Kidney epithelial cell (primary cell): Measurements from ENCODE around the gene CHMP2B. TPM values are rescaled to one million over a fixed set of nuclear protein-coding genes. Genes with fewer than 3 reads are reported as not detected.

Experiments used
- DNase-seq: peaks from one replicate; pipeline ENCODE4 v3.0.0-alpha.2; 2010; ENCODE audit warnings: low read depth
- H3K27me3 ChIP-seq: 2 replicates; pipeline ENCODE4 v1.6.0; 2011; ENCODE audit warnings: low read length; ENCODE audit not compliant: control insufficient read depth, insufficient read depth
- H3K36me3 ChIP-seq: 2 replicates; pipeline ENCODE4 v1.5.1; 2011; ENCODE audit warnings: low read length; ENCODE audit not compliant: control insufficient read depth, insufficient read depth
- H3K4me3 ChIP-seq: 2 replicates; pipeline ENCODE4 v1.5.1; 2011; ENCODE audit warnings: low read depth, mild to moderate bottlenecking, control low read depth, low read length
- CTCF ChIP-seq: IDR thresholded peaks from 2 replicates; pipeline ENCODE4 v1.5.1; 2011; ENCODE audit warnings: mild to moderate bottlenecking, moderate library complexity, low read length, control low read depth, inconsistent platforms; ENCODE audit not compliant: insufficient read depth, poor library complexity, severe bottlenecking
- total RNA-seq: library from RNA; depleted of rRNA; stranded (reverse); fragments of >200 nt; gene quantifications from 2 replicates; pipeline ENCODE4 v1.2.3, GENCODE V29; 2015

Gene CHMP2B
- total RNA-seq, 1 donor from 2014 or later: 58.2 TPM

GRCh38 chr3:87191641-87192040 is 35.5 kb upstream of the CHMP2B start:
- no peaks in the 10 kb centered on the region for H3K27me3 ChIP-seq
- H3K4me3 ChIP-seq: no peak overlapping the region
- no peak for DNase-seq
- H3K36me3 ChIP-seq: no peaks in the 10 kb centered on the region
- no peak for TF ChIP-seq CTCF

- no peaks in the 10 kb centered on the region for H3K27me3 ChIP-seq
Observed at GRCh38 chr3:87196879-87197278, 30.2 kb upstream of the CHMP2B start.

GRCh38 chr3:87197531-87197930 is 29.6 kb upstream of the CHMP2B start:
- Histone ChIP-seq H3K27me3 (no peaks in the 10 kb centered on the region), H3K36me3 (no peaks in the 10 kb centered on the region), H3K4me3 (no peak overlapping the region)
- TF ChIP-seq CTCF: no peak
- no peak for DNase-seq

More at GRCh38 chr3:87196879-87197278, 30.2 kb upstream of the CHMP2B start:
- TF ChIP-seq CTCF: no peak
- DNase-seq: no peak
- Histone ChIP-seq H3K36me3 (no peaks in the 10 kb centered on the region), H3K4me3 (no peak overlapping the region)

GRCh38 chr3:87198774-87199173 is 28.3 kb upstream of the CHMP2B start:
- DNase-seq: no peak
- no peak overlapping the region for H3K4me3 ChIP-seq
- no peak for TF ChIP-seq CTCF
- H3K27me3 ChIP-seq: no peaks in the 10 kb centered on the region
- no peaks in the 10 kb centered on the region for H3K36me3 ChIP-seq

- no peak for DNase-seq
- no peak for TF ChIP-seq CTCF
- Histone ChIP-seq H3K4me3 (no peak overlapping the region), H3K27me3 (no peaks in the 10 kb centered on the region), H3K36me3 (no peaks in the 10 kb centered on the region)
Observed at GRCh38 chr3:87199628-87200027, 27.5 kb upstream of the CHMP2B start.

- DNase-seq: no peak
- Histone ChIP-seq H3K27me3 (no peaks in the 10 kb centered on the region), H3K4me3 (no peak overlapping the region), H3K36me3 (no peaks in the 10 kb centered on the region)
- no peak for TF ChIP-seq CTCF
Observed at GRCh38 chr3:87200060-87200647, 27.0 kb upstream of the CHMP2B start.
